Measurements from ENCODE around the gene CDC42BPB.

- no peak for TF ChIP-seq CTCF (IDR thresholded peaks at IDR 0.05)
- TF ChIP-seq POLR2A (IDR thresholded peaks at IDR 0.05) = no peak
Observed at GRCh38 chr14:103027451-103027850, 29.9 kb downstream of the CDC42BPB start.

All from breast epithelium (tissue), 3 donors.